OCI-LY3 (cell line): Measurements from ENCODE around the gene ABI1.
A peak's percentile ranks its signal among the peaks of the same experiment; 100 is the strongest.

Source experiments
- H2AFZ ChIP-seq: fragments of 200-600, 300-600 bp; shearing (Covaris generic); 2 replicates; pipeline ENCODE4 v1.6.0; 2014; ENCODE audit warnings: antibody characterized with exemption, low read depth, low read length
- H3K27ac ChIP-seq: fragments of 200-600, 300-600 bp; sonication (generic); 2 replicates; pipeline ENCODE4 v1.5.1; 2014; ENCODE audit warnings: mild to moderate bottlenecking, low read length, moderate library complexity, mixed read lengths
- H3K27me3 ChIP-seq: fragments of 200-600, 300-600 bp; sonication (generic); 2 replicates; pipeline ENCODE4 v1.6.1; 2014; ENCODE audit warnings: low read depth, low read length, mixed read lengths
- H3K36me3 ChIP-seq: fragments of 200-600, 300-600 bp; sonication (generic); replicated peaks from 2 replicates; pipeline ENCODE3; 2014; ENCODE audit warnings: low read depth, low read length, mixed read lengths
- H3K4me1 ChIP-seq: fragments of 300-600, 200-600 bp; sonication (generic); 2 replicates; pipeline ENCODE4 v1.6.1; 2014; ENCODE audit warnings: low read length, mixed read lengths
- H3K4me2 ChIP-seq: fragments of 200-600, 300-600 bp; sonication (generic); 2 replicates; pipeline ENCODE4 v1.6.1; 2014; ENCODE audit warnings: low read length, mixed read lengths
- H3K4me3 ChIP-seq: fragments of 300-600, 200-600 bp; sonication (generic); 2 replicates; pipeline ENCODE4 v1.5.1; 2014; ENCODE audit warnings: antibody characterized with exemption, mild to moderate bottlenecking, low read length, moderate library complexity
- H3K79me2 ChIP-seq: fragments of 300-600, 200-600 bp; shearing (Covaris generic); 2 replicates; pipeline ENCODE4 v1.6.1; 2014; ENCODE audit warnings: mild to moderate bottlenecking, low read length, mixed read lengths
- H3K9ac ChIP-seq: fragments of 300-600, 200-600 bp; shearing (Covaris generic); 2 replicates; pipeline ENCODE4 v1.6.0; 2014; ENCODE audit warnings: mild to moderate bottlenecking, low read length, moderate library complexity
- H3K9me3 ChIP-seq: fragments of 200-600, 300-600 bp; shearing (Covaris generic); 2 replicates; pipeline ENCODE4 v1.6.1; 2014; ENCODE audit warnings: low read length, mixed read lengths; ENCODE audit not compliant: insufficient read depth
- H4K20me1 ChIP-seq: fragments of 200-600, 300-600 bp; sonication (generic); 2 replicates; pipeline ENCODE4 v1.6.1; 2016; ENCODE audit warnings: low read length, mixed read lengths; ENCODE audit not compliant: insufficient read depth
- CTCF ChIP-seq: fragments of 200-600, 300-600 bp; sonication (generic); IDR thresholded peaks from 2 replicates; pipeline ENCODE4 v1.5.1; 2014; ENCODE audit warnings: antibody characterized with exemption, low read length, low read depth
- EZH2phosphoT487 ChIP-seq: fragments of 200-600 bp; shearing (Covaris generic); IDR thresholded peaks from 2 replicates; pipeline ENCODE4 v1.6.1; 2018; ENCODE audit warnings: antibody characterized with exemption, mixed run types, low read depth

The ABI1 gene

GRCh38 chr10:26739071-26739631, 121.6 kb downstream of the ABI1 start:
- Histone ChIP-seq H3K27me3 (no peaks in the 10 kb centered on the region), H3K9ac (peak overlapping the region; percentile 80), H3K36me3 (peaks cover 49% of the 10 kb centered on the region), H3K4me3 (peak overlapping the region; percentile 45), H4K20me1 (no peaks in the 10 kb centered on the region), H3K4me1 (peaks cover 96% of the 10 kb centered on the region), H3K4me2 (peak overlapping the region; percentile 68), H3K9me3 (no peaks in the 10 kb centered on the region), H3K27ac (peak overlapping the region; percentile 99), H2AFZ (no peak overlapping the region), H3K79me2 (peaks cover 49% of the 10 kb centered on the region)
- TF ChIP-seq EZH2phosphoT487 (no peak), CTCF (no peak)

GRCh38 chr10:26738301-26738911, 122.4 kb downstream of the ABI1 start:
- H3K36me3 ChIP-seq: peaks cover 42% of the 10 kb centered on the region
- H3K9me3 ChIP-seq: no peaks in the 10 kb centered on the region
- H3K27ac ChIP-seq: peak overlapping the region; percentile 99
- no peaks in the 10 kb centered on the region for H3K27me3 ChIP-seq
- peak overlapping the region; percentile 80 for H3K9ac ChIP-seq
- no peak overlapping the region for H2AFZ ChIP-seq
- H3K4me3 ChIP-seq: peak overlapping the region; percentile 32
- peaks cover 92% of the 10 kb centered on the region for H3K4me1 ChIP-seq
- no peak for TF ChIP-seq EZH2phosphoT487
- no peak for TF ChIP-seq CTCF
- H3K79me2 ChIP-seq: peaks cover 43% of the 10 kb centered on the region
- H4K20me1 ChIP-seq: no peaks in the 10 kb centered on the region
- H3K4me2 ChIP-seq: peak overlapping the region; percentile 68

GRCh38 chr10:26737730-26738129, 123.0 kb downstream of the ABI1 start:
- Histone ChIP-seq H3K4me1 (peaks cover 88% of the 10 kb centered on the region), H3K79me2 (peaks cover 36% of the 10 kb centered on the region), H3K4me2 (peak overlapping the region; percentile 72), H3K36me3 (peaks cover 43% of the 10 kb centered on the region), H3K27ac (peak overlapping the region; percentile 99), H3K9ac (peak overlapping the region; percentile 83), H2AFZ (no peak overlapping the region), H3K27me3 (no peaks in the 10 kb centered on the region), H3K9me3 (no peaks in the 10 kb centered on the region), H4K20me1 (no peaks in the 10 kb centered on the region), H3K4me3 (peak overlapping the region; percentile 33)
- TF ChIP-seq CTCF: no peak
- no peak for TF ChIP-seq EZH2phosphoT487

GRCh38 chr10:26735435-26735834, 125.3 kb downstream of the ABI1 start:
- Histone ChIP-seq H3K9me3 (no peaks in the 10 kb centered on the region), H3K79me2 (peaks cover 23% of the 10 kb centered on the region), H3K9ac (peak overlapping the region; percentile 83; the same call in 1 of the 2 replicates), H3K4me3 (no peak overlapping the region), H3K27ac (peak overlapping the region; percentile 99), H4K20me1 (no peaks in the 10 kb centered on the region), H3K36me3 (peaks cover 26% of the 10 kb centered on the region), H3K4me1 (peaks cover 87% of the 10 kb centered on the region), H3K27me3 (no peaks in the 10 kb centered on the region), H3K4me2 (no peak overlapping the region), H2AFZ (no peak overlapping the region)
- no peak for TF ChIP-seq EZH2phosphoT487
- no peak for TF ChIP-seq CTCF
